DMS114 treated with DMSO at 0.1 percent for 48 hours (cell line): ENCODE data around the gene PPTC7.
"Not testable (repeated sequence)": the region's sequence is repeated elsewhere in the genome, so short reads cannot be mapped to it uniquely, and the experiment has no call there.

Source experiments
- DNase-seq: peaks from one replicate; lab custom pipeline; 2025; ENCODE audit not compliant: unreplicated experiment; lab: John Stamatoyannopoulos, UW

The PPTC7 gene

DNA sequence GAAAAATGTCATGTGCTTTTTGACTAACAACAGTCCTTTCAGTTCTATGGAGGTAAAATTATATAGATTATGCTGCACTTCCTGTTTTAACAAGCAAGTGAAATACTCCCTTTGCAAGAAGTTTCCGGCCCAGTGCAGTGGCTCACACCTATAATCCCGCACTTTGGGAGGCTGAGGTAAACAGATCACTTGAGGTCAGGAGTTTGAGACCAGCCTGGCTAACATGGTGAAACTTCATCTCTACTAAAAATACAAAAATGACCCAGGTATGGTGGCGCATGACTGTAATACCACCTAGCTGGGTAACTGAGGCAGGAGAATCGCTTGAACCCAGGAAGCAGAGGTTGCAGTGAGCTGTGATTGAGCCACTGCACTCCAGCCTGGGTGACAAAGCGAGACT lies 20.7 kb downstream of the PPTC7 start:
- DNase-seq = not testable (repeated sequence)

DNA sequence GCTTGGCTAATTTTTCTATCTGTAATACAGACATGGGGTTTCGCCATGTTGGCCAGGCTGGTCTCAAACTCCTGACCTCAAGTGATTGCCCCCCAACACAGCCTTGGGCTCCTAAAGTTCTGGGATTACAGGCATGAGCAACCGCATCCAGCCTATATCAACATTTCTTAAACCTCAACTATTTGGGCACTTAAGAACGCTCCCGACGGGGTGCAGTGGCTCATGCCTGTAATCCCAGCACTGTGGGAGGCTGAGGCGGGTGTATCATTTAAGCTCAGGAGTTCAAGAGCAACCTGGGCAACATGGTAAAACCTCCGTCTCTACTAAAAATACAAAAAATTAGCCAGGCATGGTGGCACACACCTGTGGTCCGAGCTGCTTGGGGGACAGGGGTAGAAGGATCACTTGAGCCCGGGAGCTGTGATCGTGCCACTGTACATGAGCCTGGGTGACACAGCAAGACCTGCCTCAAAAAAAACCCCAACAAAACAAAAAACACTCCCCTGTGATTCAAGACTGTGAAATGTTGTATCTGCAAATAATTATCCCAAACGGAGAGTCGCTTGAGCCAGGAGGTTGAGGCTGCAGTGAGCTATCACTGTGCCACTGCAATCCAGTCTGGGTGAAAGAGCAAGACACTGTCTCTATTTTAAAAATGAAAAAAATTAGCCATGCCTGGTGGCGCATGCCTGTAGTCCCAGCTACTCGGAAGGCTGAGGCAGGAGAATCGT lies 21.5 kb downstream of the PPTC7 start:
- DNase-seq = no peak

DNA sequence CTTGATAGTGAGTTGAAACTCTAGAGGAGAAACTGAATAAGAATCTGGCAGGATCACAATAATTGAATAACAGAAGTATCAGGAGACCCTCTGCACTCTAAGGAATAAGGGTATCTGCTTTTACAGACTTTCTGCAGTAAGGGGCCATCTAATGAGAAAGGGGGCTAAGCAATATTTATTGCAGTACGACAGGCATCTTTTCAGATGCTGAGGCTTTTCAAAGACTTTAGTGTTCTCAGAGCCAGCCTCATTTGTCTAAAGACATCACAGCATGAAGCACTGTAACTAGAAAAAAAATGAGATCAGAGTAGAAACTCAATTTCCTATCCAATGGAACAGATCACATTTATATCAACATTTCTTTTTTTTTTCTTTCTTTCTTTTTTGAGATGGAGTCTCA lies 22.2 kb downstream of the PPTC7 start:
- no peak for DNase-seq

DNA sequence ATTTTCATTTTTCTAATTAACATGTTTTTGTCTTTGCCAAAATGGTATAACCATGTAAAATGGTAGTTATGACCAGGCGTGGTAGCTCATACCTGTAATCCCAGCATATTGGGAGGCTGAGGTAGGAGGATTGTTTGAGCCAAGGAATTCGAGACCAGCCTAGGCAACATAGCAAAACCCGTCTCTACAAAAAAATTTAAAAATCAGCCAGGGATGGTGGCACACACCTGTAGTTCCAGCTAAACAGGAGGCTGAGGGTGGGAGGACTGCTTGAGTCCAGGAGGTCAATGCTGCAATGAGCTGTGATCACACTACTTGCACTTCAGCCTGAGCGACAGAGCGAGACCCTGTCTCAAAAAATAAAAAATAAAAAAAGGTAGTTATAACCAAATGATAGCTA lies 23.1 kb downstream of the PPTC7 start:
- no peak for DNase-seq

DNA sequence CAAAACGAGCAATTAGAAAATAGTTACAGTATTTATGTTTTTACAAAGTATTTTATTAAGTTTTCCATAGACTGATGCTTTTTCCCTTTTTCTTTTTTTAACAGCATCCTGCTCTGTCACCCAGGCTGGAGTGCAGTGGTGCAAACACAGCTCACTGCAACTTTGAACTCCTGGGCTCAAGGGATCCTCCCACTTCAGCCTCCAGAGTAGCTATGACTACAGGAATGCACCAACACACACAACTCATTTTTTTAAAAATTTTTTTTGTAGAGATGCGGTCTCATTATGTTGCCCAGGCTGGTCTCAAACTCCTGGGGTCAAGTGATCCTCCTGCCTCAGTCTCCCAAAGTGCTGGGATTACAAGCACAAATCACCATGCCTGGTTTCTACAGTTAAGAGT lies 24.2 kb downstream of the PPTC7 start:
- DNase-seq = not testable (repeated sequence)

DNA sequence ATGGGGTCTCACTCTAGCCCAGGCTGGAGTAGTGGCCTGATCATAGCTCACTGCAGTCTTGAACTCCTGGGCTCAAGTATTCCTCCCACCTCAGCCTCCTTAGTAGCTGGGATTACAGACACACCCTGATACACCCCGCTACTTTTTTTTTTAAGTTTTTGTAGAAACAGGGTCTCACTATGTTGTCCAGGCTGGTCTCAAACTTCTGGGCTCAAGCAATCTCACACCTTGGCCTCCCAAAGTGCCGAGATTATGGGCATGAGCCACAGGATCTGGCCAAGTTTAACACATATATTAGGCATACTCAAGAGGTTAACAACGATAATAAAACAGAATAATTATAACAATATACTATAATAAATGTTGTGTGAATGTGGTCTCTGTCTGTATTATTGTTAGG lies 25.8 kb downstream of the PPTC7 start:
- no peak for DNase-seq

DNA sequence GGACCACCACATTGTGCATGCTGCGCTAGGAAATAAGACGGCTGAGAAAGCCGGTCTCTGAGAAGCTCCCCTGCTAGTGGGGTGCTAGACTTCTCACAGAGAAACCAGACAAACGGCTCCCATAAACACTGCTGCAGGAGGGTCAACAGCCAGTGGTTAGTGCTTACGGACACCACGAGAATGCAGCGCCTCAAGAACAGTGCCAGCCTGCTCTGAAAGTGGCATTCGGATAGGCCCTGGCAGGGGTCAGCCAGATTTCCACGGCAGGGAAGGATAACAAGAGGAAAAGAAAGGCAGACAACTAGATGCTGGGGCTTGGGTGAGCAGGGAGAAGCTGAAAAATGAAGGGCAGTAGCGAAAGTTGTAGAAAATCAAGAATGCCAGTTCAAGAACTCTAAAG lies 26.4 kb downstream of the PPTC7 start:
- DNase-seq = no peak

DNA sequence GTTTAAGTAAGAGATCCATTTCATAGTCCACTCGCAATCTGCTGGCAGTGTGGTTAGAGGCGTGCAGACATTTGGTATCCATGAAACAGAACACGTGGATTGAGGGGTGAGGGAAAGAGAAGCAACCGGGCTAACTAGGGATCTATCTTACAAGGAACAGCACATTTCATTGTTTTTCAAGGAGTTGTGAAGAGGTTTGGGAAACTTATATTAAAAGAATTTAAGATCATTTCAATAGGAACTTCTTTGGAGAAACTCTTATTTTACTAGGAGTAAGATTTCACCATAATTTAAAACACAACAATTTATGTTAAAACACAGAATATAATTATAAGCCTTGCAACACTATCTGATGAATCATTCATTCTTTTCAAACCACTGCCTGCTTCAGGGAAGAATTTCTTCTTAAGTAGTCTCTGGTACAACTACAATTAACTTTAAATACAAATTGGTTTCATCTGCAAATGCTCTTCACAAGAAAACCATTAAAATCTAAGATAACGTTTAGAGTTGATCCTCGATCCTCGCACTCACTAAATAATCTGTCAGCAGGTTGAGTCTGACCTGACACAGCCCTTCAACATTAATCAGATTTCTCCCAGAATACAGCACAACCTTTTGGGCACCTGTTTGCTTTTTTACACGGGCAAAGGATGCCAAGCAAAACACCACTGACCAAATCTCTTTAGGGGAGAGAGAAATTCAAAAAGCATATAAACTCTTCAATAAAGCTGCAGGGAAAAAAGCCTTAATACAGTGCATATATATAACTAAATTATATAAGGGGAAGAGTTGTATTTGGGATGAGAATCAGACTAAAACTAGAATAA lies 27.3 kb downstream of the PPTC7 start:
- no peak for DNase-seq

DNA sequence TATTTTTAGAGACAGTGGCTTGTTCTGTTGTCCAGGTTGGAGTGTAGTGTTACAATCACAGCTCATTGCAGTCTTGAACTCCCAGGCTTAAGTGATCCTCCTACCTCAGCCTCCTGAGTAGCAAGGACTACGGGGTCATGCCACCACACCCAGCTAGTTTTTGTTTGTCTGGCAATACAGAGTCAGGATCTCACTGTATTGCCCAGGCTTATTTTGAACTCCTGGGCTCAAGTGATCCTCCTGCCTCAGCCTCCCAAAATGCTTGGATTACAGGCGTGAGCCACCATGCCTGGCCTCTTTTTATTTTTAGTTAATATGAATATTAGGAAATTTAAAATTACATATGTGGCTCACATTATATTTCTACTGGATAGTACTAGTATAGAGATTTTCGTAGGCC lies 28.9 kb downstream of the PPTC7 start:
- no peak for DNase-seq

DNA sequence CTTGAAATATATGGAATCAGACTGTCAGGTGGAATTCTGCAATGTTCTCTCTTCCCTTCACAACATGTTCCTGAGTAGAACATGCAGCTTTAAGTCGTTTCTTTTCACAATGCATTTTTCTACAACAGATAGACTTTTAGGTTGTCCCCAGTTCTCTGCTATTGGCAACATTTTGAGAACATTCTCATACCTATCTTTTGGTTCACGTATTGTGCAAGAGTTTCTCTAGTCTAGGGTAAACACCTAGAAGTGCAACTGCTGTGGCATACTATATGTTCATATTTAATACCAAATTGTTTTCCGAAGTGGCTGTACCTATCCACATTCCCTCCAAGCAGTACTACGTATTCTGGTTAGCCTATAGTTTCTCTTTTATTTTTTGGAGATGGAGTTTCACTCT lies 32.1 kb downstream of the PPTC7 start:
- DNase-seq = no peak

DNA sequence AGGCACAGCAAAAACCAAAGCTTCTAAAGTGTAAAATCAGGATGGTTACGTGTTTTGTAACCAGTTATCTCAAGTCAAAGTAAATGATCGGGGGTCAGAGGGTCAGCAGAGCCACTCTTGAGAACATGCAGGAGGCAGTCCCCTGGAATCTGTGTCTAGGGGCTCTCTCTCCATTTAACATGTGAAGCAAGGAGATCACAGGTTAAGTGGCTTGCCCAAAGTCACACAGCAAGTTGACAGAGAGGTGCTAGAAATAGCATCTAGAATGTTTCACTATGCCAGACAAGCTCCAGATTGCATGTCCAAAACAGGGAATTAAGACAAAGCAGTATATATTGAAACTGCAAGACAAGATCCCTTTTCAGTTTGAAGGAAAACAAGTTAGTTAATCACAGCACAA lies 33.4 kb downstream of the PPTC7 start:
- DNase-seq = no peak

DNA sequence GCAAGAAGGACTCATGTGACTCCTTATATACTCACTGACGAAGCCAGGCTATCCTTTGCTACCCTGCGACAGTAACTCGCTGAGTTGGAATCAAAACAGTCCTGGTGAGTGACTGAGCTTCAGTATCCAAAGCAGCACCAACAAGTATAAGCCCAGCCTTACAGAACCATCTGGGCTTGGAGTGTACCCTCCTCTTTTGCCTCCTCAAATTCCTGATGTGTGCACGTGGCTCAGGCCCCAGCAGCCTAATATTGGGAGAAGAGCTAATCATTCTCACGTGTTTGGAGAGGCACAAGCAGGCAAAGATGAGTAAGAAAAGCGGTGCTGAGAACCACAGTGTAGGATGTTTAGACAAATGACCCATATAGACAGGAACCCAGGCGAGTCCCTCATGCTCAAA lies 34.4 kb downstream of the PPTC7 start:
- no peak for DNase-seq

DNA sequence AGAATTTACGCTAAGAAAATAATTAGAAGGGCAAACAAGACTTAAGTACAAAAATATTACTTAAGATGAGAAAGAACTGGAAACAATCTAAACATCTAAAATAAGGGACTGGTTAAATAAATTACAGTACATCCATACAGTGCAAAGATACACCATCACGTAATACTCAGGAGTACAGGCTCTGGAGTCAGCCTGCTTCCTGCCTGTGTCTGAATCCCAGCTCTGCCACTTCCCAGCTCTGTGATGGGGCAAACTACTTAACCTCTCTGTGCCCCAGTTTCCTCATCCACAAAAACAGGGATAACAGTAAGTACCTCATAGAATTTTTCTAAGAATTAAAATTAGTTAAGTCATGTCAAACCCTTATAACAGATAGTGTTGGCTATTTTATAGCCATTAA lies 36.0 kb downstream of the PPTC7 start:
- no peak for DNase-seq

DNA sequence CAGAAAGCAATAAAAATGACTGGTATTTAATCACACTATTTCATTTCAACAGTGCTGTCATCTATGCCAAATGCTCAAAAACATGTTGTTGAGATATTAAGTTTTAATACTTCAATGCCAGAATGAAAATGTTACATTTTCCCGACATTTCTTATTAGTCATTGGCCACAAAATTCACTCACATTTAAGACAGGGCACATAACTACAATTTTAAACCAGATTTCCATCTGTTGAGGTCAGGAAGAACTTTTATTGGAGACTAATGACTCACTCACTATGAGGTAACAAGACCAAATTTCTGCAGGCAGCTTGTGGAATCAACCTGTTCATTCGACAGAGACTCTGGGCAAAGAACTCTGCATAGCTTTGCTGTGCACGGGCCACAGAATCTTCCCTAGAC lies 36.8 kb downstream of the PPTC7 start:
- DNase-seq = no peak

DNA sequence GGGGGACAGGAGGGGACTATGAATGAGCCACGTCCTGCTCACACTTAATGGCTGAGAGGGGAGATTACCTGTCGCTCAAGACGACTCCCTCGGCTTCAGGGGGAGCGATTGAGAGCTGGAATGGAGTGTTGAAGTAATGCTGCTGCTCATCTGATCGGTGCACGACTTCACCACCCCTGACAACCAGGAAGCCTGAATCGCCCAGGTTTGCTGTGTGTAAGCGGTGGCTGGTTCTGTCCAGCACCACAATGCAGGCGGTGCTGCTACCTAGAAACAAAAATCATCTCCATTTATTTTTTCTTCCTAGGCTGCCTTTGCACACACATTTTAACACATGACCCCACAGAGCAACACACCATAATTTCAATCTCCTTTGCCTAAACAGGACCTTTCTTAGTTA lies 37.3 kb downstream of the PPTC7 start:
- DNase-seq = no peak

DNA sequence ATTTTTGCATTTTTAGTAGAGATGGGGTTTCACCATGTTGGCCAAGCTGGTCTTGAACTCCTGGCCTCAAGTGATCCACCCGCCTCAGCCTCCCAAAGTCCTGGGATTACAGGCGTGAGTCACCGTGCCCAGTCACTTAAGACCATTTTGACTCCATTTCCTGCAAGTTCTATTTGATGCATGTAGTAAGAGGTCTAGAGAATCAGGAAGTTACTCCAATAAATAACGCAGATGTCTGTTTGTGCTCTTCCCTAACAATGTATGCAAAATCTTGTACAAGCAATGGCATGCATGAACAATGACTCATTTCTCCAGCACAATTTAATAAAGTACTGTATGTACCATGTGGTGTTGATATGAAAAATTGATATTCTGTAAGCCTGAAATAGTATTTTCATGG lies 37.9 kb downstream of the PPTC7 start:
- not testable (repeated sequence) for DNase-seq

DNA sequence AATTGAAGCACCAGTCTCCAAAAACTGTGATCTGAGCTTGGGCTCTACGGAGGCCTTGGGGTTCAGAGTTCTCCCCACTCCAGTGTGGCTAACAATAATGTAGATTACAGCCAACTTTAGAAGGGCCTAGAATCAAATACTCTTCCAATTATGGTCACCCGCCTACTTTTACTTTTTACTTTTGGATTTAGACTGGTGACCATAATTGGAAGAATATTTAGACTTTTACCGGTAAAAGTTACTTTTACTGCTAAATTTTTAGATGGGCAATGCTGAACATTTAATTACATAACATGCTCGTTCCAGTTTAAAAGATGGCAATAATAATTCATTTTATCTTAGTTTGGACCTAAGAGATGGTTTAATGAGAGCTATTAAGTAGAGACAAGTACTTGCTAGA lies 39.2 kb downstream of the PPTC7 start:
- no peak for DNase-seq

DNA sequence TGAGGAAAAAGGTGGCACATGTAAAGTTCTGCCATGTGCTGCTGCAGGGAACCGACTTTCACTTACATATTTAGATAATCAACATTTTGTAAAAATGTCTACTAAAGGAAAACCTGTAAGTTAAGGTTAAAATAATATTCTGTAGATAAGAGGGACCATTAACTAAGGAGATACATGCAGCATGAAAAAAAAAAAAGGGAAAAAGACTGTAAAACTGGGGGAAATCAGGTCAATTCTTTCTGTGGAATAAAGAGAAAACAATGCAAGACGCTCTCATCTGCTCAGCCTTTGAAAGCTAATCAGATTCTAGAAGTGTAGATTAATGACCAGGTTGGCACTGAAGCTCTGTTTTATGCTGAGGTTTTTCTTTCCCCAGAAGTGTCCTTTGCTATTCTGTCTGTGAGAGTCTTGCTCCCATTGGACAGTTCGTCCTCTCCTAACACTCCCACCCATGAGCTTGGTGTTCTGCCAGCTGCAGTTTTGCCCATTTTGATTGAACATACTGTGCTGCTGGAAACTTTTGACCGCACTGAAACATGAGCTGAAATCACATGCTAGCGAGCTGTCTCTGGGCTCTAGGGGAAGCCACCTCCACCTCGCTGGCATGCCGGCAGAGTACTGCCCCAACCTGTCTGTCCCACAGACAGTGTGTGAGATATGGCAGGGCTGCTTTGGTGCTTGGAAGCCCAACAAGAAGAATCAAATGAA lies 39.7 kb downstream of the PPTC7 start:
- no peak for DNase-seq

DNA sequence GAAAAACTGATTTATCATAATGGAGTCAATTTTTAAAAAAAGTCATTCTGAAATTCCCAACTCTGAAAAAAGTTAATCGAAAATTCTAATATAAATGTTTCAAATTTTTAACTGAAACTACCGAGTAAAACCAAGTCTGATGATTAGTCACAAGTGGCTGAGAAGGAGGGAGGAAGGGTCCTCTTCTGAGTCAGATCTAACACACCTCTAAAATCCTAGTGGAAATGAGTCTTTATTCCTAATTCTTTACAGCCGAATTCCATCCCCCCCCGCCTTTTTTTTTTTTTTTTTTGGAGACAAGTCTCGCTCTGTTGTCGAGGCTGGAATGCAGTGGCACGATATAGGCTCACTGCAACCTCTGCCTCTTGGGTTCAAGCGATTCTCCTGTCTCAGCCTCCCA lies 43.1 kb downstream of the PPTC7 start:
- DNase-seq = no peak

DNA sequence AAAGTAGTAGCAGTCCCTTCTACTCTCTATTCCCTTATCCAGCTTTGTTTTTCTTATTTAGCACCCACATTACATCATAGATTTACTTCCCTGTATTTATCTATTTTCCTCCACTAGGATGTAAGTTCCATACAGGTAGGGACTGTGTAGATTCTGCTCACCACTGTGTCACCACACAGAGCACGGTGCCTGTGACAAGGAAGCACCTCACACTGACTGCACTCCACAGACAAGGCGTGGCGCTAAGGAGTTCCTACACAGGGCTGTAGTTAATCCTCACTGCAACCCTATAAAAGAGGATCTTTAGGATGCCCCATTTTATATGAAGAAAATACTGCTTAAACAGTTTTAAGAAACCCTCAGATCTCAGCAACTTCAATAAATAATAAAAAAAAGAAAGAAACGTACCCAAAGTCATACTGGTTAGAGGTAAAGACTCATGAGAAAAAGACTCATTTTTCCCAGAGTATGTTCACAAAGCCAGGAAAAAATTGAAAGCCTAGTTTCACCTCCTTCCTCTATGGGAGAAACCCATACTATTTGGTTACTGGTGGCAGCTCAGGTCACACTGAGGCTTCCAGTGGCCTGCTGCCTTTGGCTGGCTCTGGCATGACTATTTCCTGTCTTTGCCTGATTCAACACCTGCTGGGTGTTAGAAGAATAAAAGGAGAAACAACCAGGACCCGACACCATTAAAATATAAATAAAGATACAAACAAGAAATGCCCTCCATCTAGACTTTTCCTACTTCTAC lies 44.1 kb downstream of the PPTC7 start:
- no peak for DNase-seq
